ENCODE results near the gene NR5A1.

DNA sequence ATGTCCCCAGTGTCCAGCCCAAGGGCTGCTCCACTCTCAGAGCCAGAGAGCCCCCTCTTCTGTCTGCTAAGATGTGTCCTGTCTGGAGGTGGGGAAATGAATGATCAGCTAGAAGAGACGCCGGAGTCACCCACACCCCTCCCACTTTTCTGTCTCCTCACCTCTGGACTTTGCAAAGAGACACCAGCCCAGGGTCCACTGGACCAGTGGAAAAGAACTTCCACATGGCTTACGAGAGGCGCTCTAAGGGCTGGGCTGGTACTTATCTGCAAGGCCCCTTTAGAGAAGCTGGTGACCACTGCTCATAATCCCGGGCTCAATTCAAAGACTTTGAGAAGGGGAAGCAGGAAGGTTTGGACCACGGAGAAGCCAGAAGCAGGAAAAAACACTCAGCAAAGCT lies 9.2 kb downstream of the NR5A1 start:
- TF ChIP-seq, protein P1, sequence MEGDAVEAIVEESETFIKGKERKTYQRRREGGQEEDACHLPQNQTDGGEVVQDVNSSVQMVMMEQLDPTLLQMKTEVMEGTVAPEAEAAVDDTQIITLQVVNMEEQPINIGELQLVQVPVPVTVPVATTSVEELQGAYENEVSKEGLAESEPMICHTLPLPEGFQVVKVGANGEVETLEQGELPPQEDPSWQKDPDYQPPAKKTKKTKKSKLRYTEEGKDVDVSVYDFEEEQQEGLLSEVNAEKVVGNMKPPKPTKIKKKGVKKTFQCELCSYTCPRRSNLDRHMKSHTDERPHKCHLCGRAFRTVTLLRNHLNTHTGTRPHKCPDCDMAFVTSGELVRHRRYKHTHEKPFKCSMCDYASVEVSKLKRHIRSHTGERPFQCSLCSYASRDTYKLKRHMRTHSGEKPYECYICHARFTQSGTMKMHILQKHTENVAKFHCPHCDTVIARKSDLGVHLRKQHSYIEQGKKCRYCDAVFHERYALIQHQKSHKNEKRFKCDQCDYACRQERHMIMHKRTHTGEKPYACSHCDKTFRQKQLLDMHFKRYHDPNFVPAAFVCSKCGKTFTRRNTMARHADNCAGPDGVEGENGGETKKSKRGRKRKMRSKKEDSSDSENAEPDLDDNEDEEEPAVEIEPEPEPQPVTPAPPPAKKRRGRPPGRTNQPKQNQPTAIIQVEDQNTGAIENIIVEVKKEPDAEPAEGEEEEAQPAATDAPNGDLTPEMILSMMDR (IDR thresholded peaks at IDR 0.05) = no peak
- TF ChIP-seq POLR2A (IDR thresholded peaks at IDR 0.05) = no peak
- TF ChIP-seq POLR2AphosphoS5 (IDR thresholded peaks at IDR 0.05; ENCODE audit: insufficient read depth in 1 of 2, low read depth in 1 of 2) = no peak

Data from vagina (tissue), 2 donors.